ENCODE measurements around the gene DHCR7.

Gene DHCR7

GRCh38 chr11:71436861-71437260, 11.3 kb downstream of the DHCR7 start:
- Histone ChIP-seq H3K27ac (ENCODE audit: low read depth, low read length) (no peak overlapping the region), H3K9me3 (ENCODE audit: insufficient read depth, low read length) (no peaks in the 10 kb centered on the region), H3K27me3 (ENCODE audit: low read length) (no peaks in the 10 kb centered on the region), H3K36me3 (ENCODE audit: low read length) (no peaks in the 10 kb centered on the region; the same call in 1 of the 2 replicates), H4K20me1 (ENCODE audit: low read depth, low read length) (no peaks in the 10 kb centered on the region), H3K4me2 (ENCODE audit: low read depth, low read length, poor library complexity, severe bottlenecking) (no peak overlapping the region), H2AFZ (ENCODE audit: low read depth, low read length, severe bottlenecking) (no peak overlapping the region), H3K4me3 (ENCODE audit: insufficient read depth, low read length, poor library complexity, severe bottlenecking) (no peak overlapping the region), H3K9me2 (replicated peaks; ENCODE audit: insufficient read depth, low read length) (no peaks in the 10 kb centered on the region), H3F3A (ENCODE audit: insufficient read depth) (no peaks in the 10 kb centered on the region), H3K79me2 (ENCODE audit: insufficient read depth, low read length) (no peaks in the 10 kb centered on the region), H3K9ac (ENCODE audit: low read length) (no peak overlapping the region)
- TF ChIP-seq CTCF (IDR thresholded peaks at IDR 0.05; ENCODE audit: insufficient read depth, low read length, poor library complexity, severe bottlenecking) = no peak
- no peak for TF ChIP-seq EZH2phosphoT487 (conservative IDR thresholded peaks at IDR 0.05; ENCODE audit: low read length)

GRCh38 chr11:71435278-71435951, 12.8 kb downstream of the DHCR7 start:
- Histone ChIP-seq H3K27ac (ENCODE audit: low read depth, low read length) (no peak overlapping the region), H3K4me2 (ENCODE audit: low read depth, low read length, poor library complexity, severe bottlenecking) (no peak overlapping the region), H3K36me3 (ENCODE audit: low read length) (no peaks in the 10 kb centered on the region; the same call in 1 of the 2 replicates), H3K4me3 (ENCODE audit: insufficient read depth, low read length, poor library complexity, severe bottlenecking) (no peak overlapping the region), H3K9ac (ENCODE audit: low read length) (no peak overlapping the region), H2AFZ (ENCODE audit: low read depth, low read length, severe bottlenecking) (no peak overlapping the region), H4K20me1 (ENCODE audit: low read depth, low read length) (no peaks in the 10 kb centered on the region), H3K9me3 (ENCODE audit: insufficient read depth, low read length) (no peaks in the 10 kb centered on the region), H3K79me2 (ENCODE audit: insufficient read depth, low read length) (no peaks in the 10 kb centered on the region), H3K9me2 (replicated peaks; ENCODE audit: insufficient read depth, low read length) (no peaks in the 10 kb centered on the region), H3F3A (ENCODE audit: insufficient read depth) (no peaks in the 10 kb centered on the region), H3K27me3 (ENCODE audit: low read length) (no peaks in the 10 kb centered on the region)
- TF ChIP-seq CTCF (IDR thresholded peaks at IDR 0.05; ENCODE audit: insufficient read depth, low read length, poor library complexity, severe bottlenecking) (no peak), EZH2phosphoT487 (conservative IDR thresholded peaks at IDR 0.05; ENCODE audit: low read length) (no peak)

- Histone ChIP-seq H3K36me3 (ENCODE audit: low read length) (no peaks in the 10 kb centered on the region; the same call in 1 of the 2 replicates), H4K20me1 (ENCODE audit: low read depth, low read length) (no peaks in the 10 kb centered on the region), H3K4me2 (ENCODE audit: low read depth, low read length, poor library complexity, severe bottlenecking) (no peak overlapping the region), H3F3A (ENCODE audit: insufficient read depth) (no peaks in the 10 kb centered on the region), H3K4me3 (ENCODE audit: insufficient read depth, low read length, poor library complexity, severe bottlenecking) (no peak overlapping the region), H3K27ac (ENCODE audit: low read depth, low read length) (no peak overlapping the region), H3K79me2 (ENCODE audit: insufficient read depth, low read length) (no peaks in the 10 kb centered on the region), H3K9me2 (replicated peaks; ENCODE audit: insufficient read depth, low read length) (no peaks in the 10 kb centered on the region), H3K9me3 (ENCODE audit: insufficient read depth, low read length) (no peaks in the 10 kb centered on the region), H3K27me3 (ENCODE audit: low read length) (no peaks in the 10 kb centered on the region), H3K9ac (ENCODE audit: low read length) (no peak overlapping the region), H2AFZ (ENCODE audit: low read depth, low read length, severe bottlenecking) (no peak overlapping the region)
- no peak for TF ChIP-seq EZH2phosphoT487 (conservative IDR thresholded peaks at IDR 0.05; ENCODE audit: low read length)
- no peak for TF ChIP-seq CTCF (IDR thresholded peaks at IDR 0.05; ENCODE audit: insufficient read depth, low read length, poor library complexity, severe bottlenecking)
Measured at GRCh38 chr11:71434576-71435130, 13.5 kb downstream of the DHCR7 start.

Data from SU-DHL-6 (cell line).